H9 (cell line): ENCODE data around the gene LACRT. TPM values are rescaled to one million over a fixed set of nuclear protein-coding genes. Genes with fewer than 3 reads are reported as not detected.

Experiments
- DNase-seq: peaks from one replicate; pipeline ENCODE4 v3.0.0-alpha.2; 2017
- H2AFZ ChIP-seq: one replicate; pipeline ENCODE4 v1.6.1; 2013; ENCODE audit warnings: mild to moderate bottlenecking, low read length, control low read depth, moderate library complexity
- H2AK5ac ChIP-seq: 2 replicates; pipeline ENCODE4 v1.6.1; 2013; ENCODE audit warnings: low read length, control low read depth, mixed read lengths; ENCODE audit not compliant: insufficient read length
- H2BK120ac ChIP-seq: one replicate; pipeline ENCODE4 v1.6.1; 2013; ENCODE audit warnings: low read depth, mild to moderate bottlenecking, low read length, control low read depth, inconsistent platforms; ENCODE audit not compliant: poor library complexity, severe bottlenecking
- H2BK12ac ChIP-seq: 2 replicates; pipeline ENCODE4 v1.6.1; 2013; ENCODE audit warnings: low read length, control low read depth, mixed read lengths, low read depth; ENCODE audit not compliant: insufficient read length
- H2BK15ac ChIP-seq: 2 replicates; pipeline ENCODE4 v1.6.1; 2013; ENCODE audit warnings: low read depth, low read length, control low read depth
- H2BK20ac ChIP-seq: one replicate; pipeline ENCODE4 v1.6.1; 2013; ENCODE audit warnings: low read depth, mild to moderate bottlenecking, low read length, control low read depth, inconsistent platforms; ENCODE audit not compliant: poor library complexity, severe bottlenecking
- H2BK5ac ChIP-seq: 2 replicates; pipeline ENCODE4 v1.6.1; 2013; ENCODE audit warnings: low read length, control low read depth, mixed read lengths; ENCODE audit not compliant: insufficient read length
- H3K14ac ChIP-seq: 2 replicates; pipeline ENCODE4 v1.6.1; 2013; ENCODE audit warnings: low read length, control low read depth; ENCODE audit not compliant: insufficient read depth
- H3K18ac ChIP-seq: 2 replicates; pipeline ENCODE4 v1.6.1; 2013; ENCODE audit warnings: low read depth, mild to moderate bottlenecking, mixed read lengths, low read length, control low read depth; ENCODE audit not compliant: insufficient read length
- H3K23ac ChIP-seq: 2 replicates; pipeline ENCODE4 v1.6.1; 2013; ENCODE audit warnings: low read length, control low read depth, mixed read lengths, low read depth; ENCODE audit not compliant: insufficient read length
- H3K23me2 ChIP-seq: 2 replicates; pipeline ENCODE4 v1.6.1; 2013; ENCODE audit warnings: low read depth, mild to moderate bottlenecking, mixed read lengths, low read length, control low read depth; ENCODE audit not compliant: insufficient read length, poor library complexity, severe bottlenecking
- H3K27ac ChIP-seq: 2 replicates; pipeline ENCODE4 v1.5.1; 2013; ENCODE audit warnings: low read length, control low read depth, mixed read lengths, low read depth; ENCODE audit not compliant: insufficient read length
- H3K27me3 ChIP-seq: 2 replicates; pipeline ENCODE4 v1.6.1; 2013; ENCODE audit warnings: low read length, control low read depth, inconsistent platforms; ENCODE audit not compliant: insufficient read depth
- H3K4ac ChIP-seq: 2 replicates; pipeline ENCODE4 v1.6.1; 2013; ENCODE audit warnings: low read depth, mild to moderate bottlenecking, control low read depth, inconsistent platforms, low read length, moderate library complexity
- H3K4me1 ChIP-seq: 2 replicates; pipeline ENCODE4 v1.6.1; 2013; ENCODE audit warnings: low read length, control low read depth, inconsistent platforms; ENCODE audit not compliant: insufficient read depth
- H3K4me2 ChIP-seq: 2 replicates; pipeline ENCODE4 v1.6.1; 2013; ENCODE audit warnings: low read length, control low read depth, mixed read lengths; ENCODE audit not compliant: insufficient read length, insufficient read depth
- H3K56ac ChIP-seq: 2 replicates; pipeline ENCODE4 v1.6.1; 2013; ENCODE audit warnings: low read depth, mild to moderate bottlenecking, mixed read lengths, low read length, control low read depth; ENCODE audit not compliant: insufficient read length
- H3K79me1 ChIP-seq: 2 replicates; pipeline ENCODE4 v1.6.1; 2013; ENCODE audit warnings: low read depth, mild to moderate bottlenecking, moderate library complexity, low read length, control low read depth, inconsistent platforms; ENCODE audit not compliant: insufficient read depth, poor library complexity, severe bottlenecking
- H3K79me2 ChIP-seq: 2 replicates; pipeline ENCODE4 v1.6.1; 2013; ENCODE audit warnings: low read length, control low read depth, inconsistent platforms; ENCODE audit not compliant: insufficient read depth
- H3K9ac ChIP-seq: 2 replicates; pipeline ENCODE4 v1.6.1; 2013; ENCODE audit warnings: low read length, control low read depth, mixed read lengths; ENCODE audit not compliant: insufficient read length; ENCODE audit errors: extremely low read depth
- H3K9me3 ChIP-seq: one replicate; pipeline ENCODE4 v1.6.1; 2013; ENCODE audit warnings: low read depth, low read length, inconsistent platforms; ENCODE audit not compliant: control insufficient read depth
- H3T11ph ChIP-seq: one replicate; pipeline ENCODE4 v1.6.1; 2013; ENCODE audit warnings: mild to moderate bottlenecking, low read length, control low read depth, inconsistent platforms
- H4K20me1 ChIP-seq: one replicate; pipeline ENCODE4 v1.6.1; 2013; ENCODE audit not compliant: control insufficient read depth, insufficient read length, insufficient read depth
- H4K5ac ChIP-seq: 2 replicates; pipeline ENCODE4 v1.6.1; 2013; ENCODE audit warnings: low read depth, mild to moderate bottlenecking, mixed read lengths, low read length, control low read depth; ENCODE audit not compliant: insufficient read length
- H4K8ac ChIP-seq: replicated peaks from 2 replicates; pipeline ENCODE4 v1.6.1; 2013; ENCODE audit warnings: low read length, control low read depth, mixed read lengths, low read depth; ENCODE audit not compliant: insufficient read length
- H4K91ac ChIP-seq: 2 replicates; pipeline ENCODE4 v1.6.1; 2013; ENCODE audit warnings: low read depth, mild to moderate bottlenecking, moderate library complexity, mixed read lengths, low read length, control low read depth; ENCODE audit not compliant: insufficient read length
- H3K27ac Mint-ChIP-seq, 3 experiments: 2 replicates in 2 of 3; 3 replicates in 1 of 3; pipeline ENCODE4 v1.8.0; 2020 to 2021; ENCODE audit warnings: mixed read lengths in 3 of 3, mild to moderate bottlenecking in 1 of 3, moderate library complexity in 1 of 3
- H3K27me3 Mint-ChIP-seq: 2 replicates; pipeline ENCODE4 v1.8.0; 2021; ENCODE audit warnings: low read depth, mild to moderate bottlenecking, moderate library complexity, mixed read lengths
- H3K36me3 Mint-ChIP-seq, 3 experiments: 2 replicates in 2 of 3; 3 replicates in 1 of 3; pipeline ENCODE4 v1.8.0; 2020 to 2021; ENCODE audit warnings: low read depth in 3 of 3, mixed read lengths in 3 of 3; ENCODE audit not compliant: insufficient read depth in 1 of 3
- H3K4me1 Mint-ChIP-seq, 2 experiments: 2 replicates each; pipeline ENCODE4 v1.8.0; 2020; ENCODE audit warnings: mixed read lengths in 2 of 2
- H3K4me3 Mint-ChIP-seq, 2 experiments: 2 replicates in 1 of 2; 3 replicates in 1 of 2; pipeline ENCODE4 v1.8.0; 2020 to 2021; ENCODE audit warnings: mild to moderate bottlenecking in 2 of 2, mixed read lengths in 2 of 2, moderate library complexity in 1 of 2
- H3K9me3 Mint-ChIP-seq, 2 experiments: 2 replicates in 1 of 2; 3 replicates in 1 of 2; pipeline ENCODE4 v1.8.0; 2020; ENCODE audit warnings: mild to moderate bottlenecking in 2 of 2, mixed read lengths in 2 of 2, moderate library complexity in 1 of 2
- WGBS: extraction: QIAGEN DNeasy Blood & Tissue Kit; methylation state at CpG from one replicate; pipeline ENCODE4 v1.1.7; 2013; ENCODE audit warnings: missing lambda C conversion rate, low lambda C conversion rate, mixed read lengths; ENCODE audit not compliant: insufficient read length; ENCODE audit errors: extremely low coverage; 5-methylcytosine and 5-hydroxymethylcytosine counted together
- total RNA-seq: library from RNA; stranded (reverse); gene quantifications from 2 replicates; pipeline ENCODE4 v1.2.1, GENCODE V29; 2021
- TF ChIP-seq, protein P1 (sequence below): fragments of 200-600 bp; sonication (generic); conservative IDR thresholded peaks from 3 replicates; pipeline ENCODE4 v1.8.0; 2021; ENCODE audit warnings: antibody characterized with exemption, mild to moderate bottlenecking

LACRT gene
- total RNA-seq, 1 experiment from 2014 or later: not detected

DNA sequence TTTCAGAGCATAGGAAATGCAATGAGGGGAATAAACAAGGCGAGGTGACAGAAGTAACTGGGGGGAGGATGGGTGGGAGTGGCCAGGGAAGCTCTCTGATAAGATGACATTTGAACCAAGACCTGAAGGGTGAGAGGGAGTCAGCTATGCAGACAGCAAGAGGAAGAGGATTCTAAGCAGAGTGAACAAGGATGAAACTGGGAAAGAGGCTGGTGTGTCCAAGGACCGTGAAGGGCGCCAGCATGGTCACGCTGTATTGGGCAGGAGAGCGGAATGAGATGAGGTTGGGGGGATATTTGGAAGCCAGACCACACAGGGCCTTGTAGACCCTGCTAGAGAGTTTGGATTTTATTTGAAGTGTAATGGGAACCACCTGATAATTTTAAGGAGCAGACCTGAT lies 35.7 kb downstream of the LACRT start:
- peaks cover 0 to 1% (median 0%) of the 10 kb centered on the region in 3 experiments; a peak in 1 of 7 replicates for H3K36me3 Mint-ChIP-seq
- H2BK12ac ChIP-seq: no peak overlapping the region
- H3T11ph ChIP-seq: no peak overlapping the region
- peaks cover 5% of the 10 kb centered on the region in 2 experiments; a peak in 3 of 4 replicates for H3K4me1 Mint-ChIP-seq
- H3K79me2 ChIP-seq: no peaks in the 10 kb centered on the region
- DNase-seq: no peak
- no peak overlapping the region for H3K27ac Mint-ChIP-seq
- H3K27ac ChIP-seq: no peak overlapping the region
- H2AFZ ChIP-seq: no peak overlapping the region
- no peak overlapping the region for H3K14ac ChIP-seq
- H4K20me1 ChIP-seq: no peaks in the 10 kb centered on the region
- no peak overlapping the region for H3K4ac ChIP-seq
- no peak overlapping the region for H2BK5ac ChIP-seq
- no peak overlapping the region for H3K4me2 ChIP-seq
- no peak overlapping the region for H4K5ac ChIP-seq
- H2BK120ac ChIP-seq: no peak overlapping the region
- H3K27me3 ChIP-seq: peaks cover 2% of the 10 kb centered on the region; the same call in 1 of the 2 replicates
- H2BK20ac ChIP-seq: no peak overlapping the region
- H3K56ac ChIP-seq: no peak overlapping the region
- no peak overlapping the region for H4K8ac ChIP-seq
- H2BK15ac ChIP-seq: no peak overlapping the region
- H3K18ac ChIP-seq: no peak overlapping the region
- no peak overlapping the region for H3K9ac ChIP-seq
- H3K9me3 ChIP-seq: no peaks in the 10 kb centered on the region
- no peaks in the 10 kb centered on the region for H3K79me1 ChIP-seq
- H3K27me3 Mint-ChIP-seq: peaks cover 76% of the 10 kb centered on the region
- no peaks in the 10 kb centered on the region for H3K23me2 ChIP-seq
- no peak overlapping the region for H3K23ac ChIP-seq
- no peaks in the 10 kb centered on the region for H3K4me1 ChIP-seq
- no peak overlapping the region for H2AK5ac ChIP-seq
- no CpG with 5 or more reads among the region's 5 CpGs for WGBS
- no peak overlapping the region for H3K4me3 Mint-ChIP-seq
- no peak overlapping the region for H4K91ac ChIP-seq
- TF ChIP-seq, protein P1, sequence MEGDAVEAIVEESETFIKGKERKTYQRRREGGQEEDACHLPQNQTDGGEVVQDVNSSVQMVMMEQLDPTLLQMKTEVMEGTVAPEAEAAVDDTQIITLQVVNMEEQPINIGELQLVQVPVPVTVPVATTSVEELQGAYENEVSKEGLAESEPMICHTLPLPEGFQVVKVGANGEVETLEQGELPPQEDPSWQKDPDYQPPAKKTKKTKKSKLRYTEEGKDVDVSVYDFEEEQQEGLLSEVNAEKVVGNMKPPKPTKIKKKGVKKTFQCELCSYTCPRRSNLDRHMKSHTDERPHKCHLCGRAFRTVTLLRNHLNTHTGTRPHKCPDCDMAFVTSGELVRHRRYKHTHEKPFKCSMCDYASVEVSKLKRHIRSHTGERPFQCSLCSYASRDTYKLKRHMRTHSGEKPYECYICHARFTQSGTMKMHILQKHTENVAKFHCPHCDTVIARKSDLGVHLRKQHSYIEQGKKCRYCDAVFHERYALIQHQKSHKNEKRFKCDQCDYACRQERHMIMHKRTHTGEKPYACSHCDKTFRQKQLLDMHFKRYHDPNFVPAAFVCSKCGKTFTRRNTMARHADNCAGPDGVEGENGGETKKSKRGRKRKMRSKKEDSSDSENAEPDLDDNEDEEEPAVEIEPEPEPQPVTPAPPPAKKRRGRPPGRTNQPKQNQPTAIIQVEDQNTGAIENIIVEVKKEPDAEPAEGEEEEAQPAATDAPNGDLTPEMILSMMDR: no peak
- no peaks in the 10 kb centered on the region for H3K9me3 Mint-ChIP-seq
